Measurements from ENCODE around the gene SP140.
"Not testable (repeated sequence)": the region's sequence is repeated elsewhere in the genome, so short reads cannot be mapped to it uniquely, and the experiment has no call there.

Gene SP140

GRCh38 chr2:230307485-230307884, 81.9 kb downstream of the SP140 start:
- Histone ChIP-seq H3K4me3 (ENCODE audit: low read depth, low read length) (no peak overlapping the region), H3K27me3 (replicated peaks) (no peaks in the 10 kb centered on the region), H3K36me3 (replicated peaks) (no peaks in the 10 kb centered on the region), H3K27ac (no peak overlapping the region)
- in situ Hi-C loops (cut with HindIII; ENCODE audit: low pct_ligation_motif_present, low sequenced_read_pairs) = no loop called here
- no peak for DNase-seq
- no peak for TF ChIP-seq CTCF (IDR thresholded peaks at IDR 0.05; ENCODE audit: low read depth, low read length, missing control alignments)

GRCh38 chr2:230308402-230309000, 83.0 kb downstream of the SP140 start:
- no peaks in the 10 kb centered on the region for H3K36me3 ChIP-seq (replicated peaks)
- H3K27ac ChIP-seq = no peak overlapping the region
- in situ Hi-C loops (cut with HindIII; ENCODE audit: low pct_ligation_motif_present, low sequenced_read_pairs) = no loop called here
- no peak for TF ChIP-seq CTCF (IDR thresholded peaks at IDR 0.05; ENCODE audit: low read depth, low read length, missing control alignments)
- DNase-seq = no peak
- no peaks in the 10 kb centered on the region for H3K27me3 ChIP-seq (replicated peaks)
- no peak overlapping the region for H3K4me3 ChIP-seq (ENCODE audit: low read depth, low read length)

- DNase-seq; in situ Hi-C loops (cut with HindIII; ENCODE audit: low pct_ligation_motif_present, low sequenced_read_pairs); H3K27me3 ChIP-seq (replicated peaks); H3K27ac ChIP-seq; H3K36me3 ChIP-seq (replicated peaks); H3K4me3 ChIP-seq (ENCODE audit: low read depth, low read length): not testable (repeated sequence)
These were observed 85.3 kb downstream of the SP140 start for GRCh38 chr2:230310792-230311191.

- H3K27ac ChIP-seq; H3K36me3 ChIP-seq (replicated peaks); H3K4me3 ChIP-seq (ENCODE audit: low read depth, low read length); in situ Hi-C loops (cut with HindIII; ENCODE audit: low pct_ligation_motif_present, low sequenced_read_pairs); DNase-seq; H3K27me3 ChIP-seq (replicated peaks): not testable (repeated sequence)
These were observed 86.1 kb downstream of the SP140 start for GRCh38 chr2:230311634-230312033.

GRCh38 chr2:230312638-230313037, 87.1 kb downstream of the SP140 start:
- no peak for TF ChIP-seq CTCF (IDR thresholded peaks at IDR 0.05; ENCODE audit: low read depth, low read length, missing control alignments)
- H3K27ac ChIP-seq = no peak overlapping the region
- no peaks in the 10 kb centered on the region for H3K36me3 ChIP-seq (replicated peaks)
- in situ Hi-C loops (cut with HindIII; ENCODE audit: low pct_ligation_motif_present, low sequenced_read_pairs) = no loop called here
- peak; percentile 25 for DNase-seq
- H3K27me3 ChIP-seq (replicated peaks) = no peaks in the 10 kb centered on the region
- H3K4me3 ChIP-seq (ENCODE audit: low read depth, low read length) = no peak overlapping the region

- Histone ChIP-seq H3K36me3 (replicated peaks) (no peaks in the 10 kb centered on the region), H3K27me3 (replicated peaks) (no peaks in the 10 kb centered on the region), H3K27ac (no peak overlapping the region), H3K4me3 (ENCODE audit: low read depth, low read length) (no peak overlapping the region)
- DNase-seq = no peak
- in situ Hi-C loops (cut with HindIII; ENCODE audit: low pct_ligation_motif_present, low sequenced_read_pairs) = no loop called here
- no peak for TF ChIP-seq CTCF (IDR thresholded peaks at IDR 0.05; ENCODE audit: low read depth, low read length, missing control alignments)
These were observed 91.8 kb downstream of the SP140 start for GRCh38 chr2:230317366-230317765.

Measured in brain microvascular endothelial cell (primary cell).